Upper lobe of right lung (tissue), 1 donor: ENCODE data around the gene SARDH. TPM values are rescaled to one million over a fixed set of nuclear protein-coding genes. Genes with fewer than 3 reads are reported as not detected.

Experiments used
- ATAC-seq: fragments of 200-7000 bp; cut with Tn5 transposase; one replicate; pipeline ENCODE4 v1.9.1; 2020; ENCODE audit warnings: mild to moderate bottlenecking, moderate library complexity
- DNase-seq: peaks from one replicate; pipeline ENCODE4 v3.0.0-alpha.2; 2020
- H3K27ac ChIP-seq: fragments of 200-600 bp; one replicate; pipeline ENCODE4 v1.8.0; 2022
- H3K27me3 ChIP-seq: fragments of 200-600 bp; one replicate; pipeline ENCODE4 v1.8.0; 2022; ENCODE audit warnings: mild to moderate bottlenecking
- H3K36me3 ChIP-seq: fragments of 200-600 bp; one replicate; pipeline ENCODE4 v1.8.0; 2022
- H3K4me1 ChIP-seq: fragments of 200-600 bp; one replicate; pipeline ENCODE4 v1.8.0; 2022
- H3K4me3 ChIP-seq: fragments of 200-600 bp; one replicate; pipeline ENCODE4 v1.8.0; 2022; ENCODE audit warnings: mild to moderate bottlenecking
- H3K9me3 ChIP-seq: fragments of 200-600 bp; one replicate; pipeline ENCODE4 v1.8.0; 2022
- CTCF ChIP-seq: fragments of 200-600 bp; IDR thresholded peaks from one replicate; pipeline ENCODE4 v1.8.0; 2022; ENCODE audit warnings: antibody characterized with exemption
- intact Hi-C: fragments of 100-400 bp; cut with DNase I; formaldehyde crosslinking; loops from one replicate; pipeline ENCODE4 v1.11.0; 2022
- total RNA-seq: library from RNA; stranded (reverse); fragmentation: NEBNext Ultra II Directional; extraction: Animal tissue kit (Norgen Biotek cat#: 25700); gene quantifications from one replicate; pipeline ENCODE4 v1.2.1, GENCODE V29; 2021
- donor health status: DM: no; HTN: yes; CAD: no; lungs with severe emphysema.

SARDH gene
- total RNA-seq, 1 donor from 2014 or later, result 6.8 TPM

GRCh38 chr9:133694686-133695085 lies 43.5 kb downstream of the SARDH start:
- ATAC-seq (no peak), DNase-seq (no peak)
- no peak overlapping the region for H3K4me3 ChIP-seq
- H3K4me1 ChIP-seq, result no peaks in the 10 kb centered on the region
- no peaks in the 10 kb centered on the region for H3K27me3 ChIP-seq
- intact Hi-C loops, result no loop called here
- no peak for TF ChIP-seq CTCF
- H3K9me3 ChIP-seq, result no peaks in the 10 kb centered on the region
- H3K36me3 ChIP-seq, result no peaks in the 10 kb centered on the region
- H3K27ac ChIP-seq, result no peak overlapping the region

GRCh38 chr9:133693703-133694529 lies 44.2 kb downstream of the SARDH start:
- Histone ChIP-seq H3K36me3 (no peaks in the 10 kb centered on the region), H3K27ac (no peak overlapping the region), H3K4me3 (no peak overlapping the region), H3K4me1 (no peaks in the 10 kb centered on the region), H3K9me3 (no peaks in the 10 kb centered on the region), H3K27me3 (no peaks in the 10 kb centered on the region)
- intact Hi-C loops, result no loop called here
- no peak for ATAC-seq
- no peak for TF ChIP-seq CTCF
- no peak for DNase-seq

- Histone ChIP-seq H3K27ac (no peak overlapping the region), H3K9me3 (no peaks in the 10 kb centered on the region), H3K4me3 (no peak overlapping the region), H3K36me3 (no peaks in the 10 kb centered on the region), H3K27me3 (no peaks in the 10 kb centered on the region), H3K4me1 (no peaks in the 10 kb centered on the region)
- intact Hi-C loops, result no loop called here
- DNase-seq (no peak), ATAC-seq (no peak)
- no peak for TF ChIP-seq CTCF
Observed at GRCh38 chr9:133693116-133693515, 45.0 kb downstream of the SARDH start.

GRCh38 chr9:133692364-133692985 lies 45.7 kb downstream of the SARDH start:
- DNase-seq (no peak), ATAC-seq (no peak)
- H3K27me3 ChIP-seq, result no peaks in the 10 kb centered on the region
- H3K4me3 ChIP-seq, result no peak overlapping the region
- no peak for TF ChIP-seq CTCF
- H3K27ac ChIP-seq, result no peak overlapping the region
- no peaks in the 10 kb centered on the region for H3K36me3 ChIP-seq
- no peaks in the 10 kb centered on the region for H3K9me3 ChIP-seq
- no peaks in the 10 kb centered on the region for H3K4me1 ChIP-seq
- intact Hi-C loops, result no loop called here

- ATAC-seq (no peak), DNase-seq (no peak)
- H3K36me3 ChIP-seq, result no peaks in the 10 kb centered on the region
- H3K4me3 ChIP-seq, result no peak overlapping the region
- H3K27ac ChIP-seq, result no peak overlapping the region
- no peak for TF ChIP-seq CTCF
- intact Hi-C loops, result no loop called here
- H3K27me3 ChIP-seq, result no peaks in the 10 kb centered on the region
- H3K9me3 ChIP-seq, result no peaks in the 10 kb centered on the region
- no peaks in the 10 kb centered on the region for H3K4me1 ChIP-seq
Observed at GRCh38 chr9:133691626-133692363, 46.4 kb downstream of the SARDH start.
